Activated T-cell treated with anti-CD3 and anti-CD28 coated beads for 48 hours (primary cell): ENCODE results near the gene OR2S2.
"Not testable (repeated sequence)": the region's sequence is repeated elsewhere in the genome, so short reads cannot be mapped to it uniquely, and the experiment has no call there.

Experiments used
- DNase-seq: peaks from one replicate; pipeline ENCODE4 v3.0.0-alpha.2; 2020; ENCODE audit warnings: low read depth

OR2S2 gene

GRCh38 chr9:35962126-35962906 lies 4.4 kb upstream of the OR2S2 start:
- no peak for DNase-seq

DNA sequence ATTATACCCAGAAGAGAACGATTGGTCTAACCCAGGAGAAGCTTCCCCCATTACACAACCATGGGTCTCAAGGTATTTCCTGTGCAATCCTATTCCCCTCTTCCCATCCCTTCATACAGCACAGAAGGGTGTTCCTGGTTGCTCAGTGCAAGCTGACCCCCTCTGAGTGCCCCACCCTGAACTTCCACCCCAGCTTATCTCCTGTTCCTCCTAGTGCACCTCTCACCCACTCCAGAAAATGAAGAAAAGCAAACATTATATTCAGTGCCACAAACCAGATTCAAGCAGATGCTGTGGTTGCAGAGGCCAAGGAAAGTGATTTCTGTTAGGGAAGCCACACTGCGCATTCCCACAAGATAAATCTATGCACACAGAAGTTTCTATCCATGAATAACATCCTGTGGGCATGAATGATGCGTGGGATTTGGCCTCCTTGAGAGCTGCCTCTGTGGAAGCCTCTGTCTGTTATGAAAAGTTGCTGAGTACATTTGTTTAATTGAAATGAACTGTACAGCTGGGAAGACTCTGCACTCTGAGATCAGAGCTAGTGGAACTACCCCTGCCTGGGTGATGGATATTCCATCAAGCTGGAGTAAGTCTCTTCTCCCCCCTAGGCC lies 2.2 kb upstream of the OR2S2 start:
- no peak for DNase-seq

DNA sequence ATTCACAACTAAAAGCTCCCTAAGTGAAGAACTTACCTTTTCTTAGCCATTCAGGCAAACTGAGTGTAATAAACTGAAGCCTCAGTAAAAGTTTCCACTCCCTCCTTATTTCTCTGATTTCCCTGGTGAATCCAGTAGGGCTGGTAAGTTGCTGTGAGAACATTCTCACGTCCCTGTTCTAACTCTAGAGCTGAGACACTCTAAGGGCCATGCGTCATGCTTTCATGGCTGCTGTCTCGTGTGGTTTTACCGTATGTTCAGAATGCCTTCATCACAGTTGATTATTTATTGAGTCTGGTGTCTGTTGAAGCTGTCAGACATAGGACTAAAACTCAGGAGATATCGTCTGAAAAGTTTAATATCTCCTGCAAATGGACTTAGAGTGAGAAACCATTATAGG lies 1.3 kb downstream of the OR2S2 start:
- DNase-seq: no peak

DNA sequence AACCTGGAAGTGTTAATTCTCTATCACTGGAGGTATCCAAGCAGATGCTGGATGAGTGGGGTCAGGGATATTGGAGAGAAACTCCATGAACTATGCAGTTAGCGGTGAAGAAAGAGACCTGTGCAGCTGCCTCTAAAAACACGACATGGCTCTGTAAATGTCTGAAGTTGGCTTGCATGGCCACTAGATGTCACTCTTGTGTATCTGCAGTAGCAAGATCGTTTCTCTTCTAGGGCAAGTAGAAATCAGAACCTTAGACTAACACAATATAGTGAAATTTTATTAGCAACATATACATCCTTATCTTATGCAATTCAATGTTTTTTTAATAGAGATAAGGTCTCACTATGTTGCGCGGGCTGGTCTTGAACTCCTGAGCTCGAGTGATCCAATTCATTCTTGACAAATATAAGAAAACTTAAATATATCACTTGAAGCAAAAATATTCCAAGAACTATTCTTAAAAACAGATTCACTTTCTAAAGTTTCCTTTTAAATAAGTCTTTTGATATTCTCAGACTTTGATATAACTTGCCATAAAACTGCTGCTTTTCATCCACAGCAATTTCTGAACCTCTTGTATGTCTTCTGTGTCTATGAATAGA lies 2.9 kb downstream of the OR2S2 start:
- DNase-seq: no peak

DNA sequence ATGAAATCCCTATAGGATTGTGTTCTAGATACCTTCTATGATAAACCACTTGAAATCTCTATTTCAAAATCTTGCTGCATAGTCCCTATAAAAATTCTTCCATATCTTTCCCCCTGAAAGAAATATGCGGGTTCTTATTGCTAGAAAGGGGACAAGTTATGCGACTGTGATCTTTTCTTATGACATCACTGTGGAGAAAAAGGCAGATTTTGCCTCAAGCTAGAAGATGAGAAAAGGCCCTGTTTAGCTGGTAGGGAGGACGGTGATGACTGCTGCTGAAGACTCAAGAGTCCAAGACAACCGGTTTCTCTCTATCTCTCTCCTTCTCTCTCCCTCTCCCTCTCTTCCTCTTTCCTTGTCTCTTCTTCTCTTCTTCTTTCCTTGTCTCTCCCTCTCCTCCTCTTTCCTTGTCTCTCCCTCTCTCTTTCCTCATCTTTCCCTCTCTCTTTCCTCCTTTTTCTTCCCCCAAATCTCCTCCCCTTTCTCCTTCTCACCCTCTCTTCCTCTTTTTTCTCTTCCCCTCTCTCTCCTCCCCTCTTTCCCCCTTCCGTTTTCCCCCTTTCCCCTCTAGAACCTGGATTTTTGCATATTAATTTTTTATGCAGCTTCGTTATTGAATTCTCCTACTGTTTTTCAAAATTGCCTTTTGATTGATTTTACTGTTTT lies 5.3 kb downstream of the OR2S2 start:
- DNase-seq: no peak

DNA sequence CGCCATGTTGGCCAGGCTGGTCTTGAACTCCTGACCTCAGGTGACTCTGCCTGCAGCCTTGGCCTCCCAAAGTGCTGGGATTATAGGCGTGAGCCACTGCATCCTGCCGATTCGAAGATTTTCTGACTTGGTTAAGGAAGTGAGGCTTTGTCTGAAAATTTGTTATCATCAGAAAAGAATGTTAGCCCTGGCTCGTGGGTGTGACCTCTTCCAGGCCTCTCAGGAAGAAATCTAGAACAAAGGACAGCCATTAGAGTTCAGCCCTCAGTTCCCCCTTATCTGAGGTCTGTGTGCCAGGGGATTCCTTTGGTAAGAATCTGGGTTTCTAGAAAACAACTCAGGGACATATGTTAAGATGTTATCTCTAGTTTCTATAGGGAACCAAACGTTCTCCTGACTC lies 6.2 kb downstream of the OR2S2 start:
- DNase-seq: no peak

DNA sequence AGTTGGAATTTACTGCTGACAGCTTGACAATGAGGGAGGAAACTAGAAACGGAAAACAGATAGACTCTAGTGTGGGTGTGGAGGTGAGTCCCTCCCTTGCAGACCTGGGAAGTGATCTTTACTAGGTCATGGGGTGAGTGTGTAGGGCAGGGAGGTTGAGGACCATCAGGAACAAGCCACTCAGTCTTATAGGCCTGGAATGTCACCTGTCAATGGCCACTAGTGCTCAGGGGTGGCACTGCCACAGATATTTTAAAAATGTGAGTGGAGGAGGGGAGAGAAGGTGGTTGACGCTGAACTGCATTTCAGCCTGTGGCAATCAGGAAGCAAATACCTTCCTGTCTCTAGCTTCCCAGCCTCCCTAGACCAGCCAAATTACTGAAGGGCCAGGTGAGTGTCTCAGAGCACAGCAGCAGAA lies 9.0 kb downstream of the OR2S2 start:
- DNase-seq: no peak

DNA sequence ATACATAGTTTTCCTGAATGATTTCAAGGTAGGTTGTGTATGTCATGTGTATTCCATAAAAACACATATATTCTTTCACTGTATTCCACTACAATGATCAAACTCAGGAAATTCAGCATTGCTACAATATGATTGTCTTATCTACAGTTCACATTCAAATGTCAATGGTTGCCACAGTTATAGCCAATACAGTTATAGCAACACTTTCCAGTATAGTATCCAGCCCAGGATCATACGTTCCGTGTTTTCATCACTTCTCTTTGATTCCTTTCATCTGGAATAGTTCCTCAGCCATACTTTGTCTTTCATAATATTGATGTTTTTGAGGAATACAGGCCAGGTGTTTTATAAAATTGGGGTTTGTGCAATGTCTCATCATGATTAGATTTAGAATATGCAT lies 9.5 kb downstream of the OR2S2 start:
- DNase-seq: no peak

- peak; percentile 56 for DNase-seq
Observed at GRCh38 chr9:35945341-35946018, 12.5 kb downstream of the OR2S2 start.

DNA sequence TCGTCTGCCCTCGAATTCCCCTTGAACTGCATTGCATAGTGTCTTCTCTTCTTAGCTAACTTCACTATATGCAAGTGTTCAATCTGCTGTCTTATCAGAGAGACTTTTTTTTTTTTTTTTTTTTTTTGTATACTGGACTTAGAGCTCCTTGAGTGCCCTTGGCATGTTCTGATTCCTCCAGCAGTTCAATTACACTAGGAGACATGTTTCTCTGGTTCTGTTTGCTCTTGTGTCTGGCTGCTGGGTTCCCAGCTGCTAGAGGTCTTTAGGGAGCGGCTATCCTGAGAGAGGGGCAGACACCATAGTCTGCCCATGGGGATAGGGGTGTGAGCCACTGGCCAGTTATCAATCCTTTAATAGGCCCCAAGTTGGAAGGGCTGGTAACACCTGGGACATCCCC lies 13.1 kb downstream of the OR2S2 start:
- DNase-seq: no peak

DNA sequence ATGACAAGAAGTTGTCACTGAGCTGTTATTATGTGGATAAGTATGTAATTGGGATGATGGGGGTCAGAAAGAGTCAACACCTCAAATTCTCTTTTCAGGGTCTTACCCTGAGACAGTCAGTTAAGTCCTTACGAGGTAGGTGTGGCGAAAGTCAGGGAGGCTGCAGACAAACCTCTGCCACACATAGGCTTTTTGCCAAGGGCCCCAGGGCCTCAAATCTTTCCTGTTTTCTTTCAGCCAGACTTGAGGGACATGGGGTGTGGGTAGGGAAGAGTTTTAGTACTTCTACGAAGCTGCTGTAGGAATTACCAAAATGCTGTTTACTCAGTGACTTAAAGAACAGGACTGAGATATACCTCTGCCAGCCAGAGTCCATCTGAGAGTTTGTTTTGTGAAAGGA lies 13.8 kb downstream of the OR2S2 start:
- DNase-seq: no peak

DNA sequence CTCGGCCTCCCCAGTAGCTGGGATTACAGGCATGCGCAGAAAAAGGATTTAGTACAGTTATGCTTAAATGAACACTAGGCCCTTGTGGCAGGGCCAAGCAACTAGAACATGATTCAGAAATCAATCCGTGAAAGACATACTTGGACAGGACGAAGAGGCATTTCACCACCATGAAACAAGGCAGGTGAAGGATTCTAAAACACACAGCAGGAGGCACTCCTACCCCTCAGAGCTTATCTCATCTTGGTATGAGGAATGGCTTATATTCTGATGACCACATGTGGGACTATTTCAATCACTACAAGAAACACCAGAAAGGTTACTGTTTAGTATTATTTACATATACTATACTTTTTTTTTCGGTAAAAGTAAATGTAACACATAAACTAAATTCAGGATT lies 15.7 kb downstream of the OR2S2 start:
- no peak for DNase-seq

DNA sequence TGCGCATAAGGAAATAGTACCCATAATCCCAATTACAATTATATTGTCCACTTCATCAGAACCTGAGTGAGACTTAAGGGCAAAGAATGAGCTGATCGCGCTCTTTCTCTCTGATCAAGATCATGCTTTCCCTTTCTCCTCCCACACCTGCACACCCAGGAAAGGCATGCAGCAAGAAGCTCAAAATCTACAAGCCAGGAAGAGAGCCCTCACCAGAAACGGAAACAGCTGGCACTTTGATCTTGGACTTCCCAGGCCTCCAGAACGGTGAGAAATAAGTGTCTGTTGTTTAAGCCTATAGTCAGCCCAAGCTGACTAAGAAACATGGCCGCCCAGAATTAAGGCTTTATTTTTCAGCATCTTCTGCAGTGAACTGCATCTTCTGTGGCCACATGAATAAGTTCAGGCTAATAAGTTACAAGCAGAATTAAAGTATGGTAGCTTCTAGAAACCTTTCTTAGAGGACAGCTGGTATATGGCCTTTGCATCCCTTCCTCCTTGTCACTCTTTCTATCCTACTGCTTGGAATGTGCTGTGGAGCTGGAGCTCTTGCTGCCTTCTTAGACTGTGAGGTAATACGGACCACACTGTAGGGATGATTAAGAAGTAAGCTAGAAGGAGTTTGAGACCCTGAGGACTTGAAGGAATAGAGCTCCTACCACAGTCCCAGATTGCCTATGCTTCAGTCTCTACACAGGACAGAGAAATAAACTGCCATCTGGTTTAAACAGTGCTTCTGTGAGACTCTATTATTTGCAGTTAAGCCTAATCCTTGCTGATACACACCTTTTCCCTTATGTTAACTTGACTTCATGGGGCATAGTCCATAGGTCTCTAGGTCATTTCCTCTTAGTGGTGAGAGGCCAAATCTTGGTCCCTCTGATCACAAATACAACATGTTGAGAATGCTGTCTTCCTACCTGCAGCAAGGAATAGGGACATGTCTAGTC lies 17.2 kb downstream of the OR2S2 start:
- no peak for DNase-seq

DNA sequence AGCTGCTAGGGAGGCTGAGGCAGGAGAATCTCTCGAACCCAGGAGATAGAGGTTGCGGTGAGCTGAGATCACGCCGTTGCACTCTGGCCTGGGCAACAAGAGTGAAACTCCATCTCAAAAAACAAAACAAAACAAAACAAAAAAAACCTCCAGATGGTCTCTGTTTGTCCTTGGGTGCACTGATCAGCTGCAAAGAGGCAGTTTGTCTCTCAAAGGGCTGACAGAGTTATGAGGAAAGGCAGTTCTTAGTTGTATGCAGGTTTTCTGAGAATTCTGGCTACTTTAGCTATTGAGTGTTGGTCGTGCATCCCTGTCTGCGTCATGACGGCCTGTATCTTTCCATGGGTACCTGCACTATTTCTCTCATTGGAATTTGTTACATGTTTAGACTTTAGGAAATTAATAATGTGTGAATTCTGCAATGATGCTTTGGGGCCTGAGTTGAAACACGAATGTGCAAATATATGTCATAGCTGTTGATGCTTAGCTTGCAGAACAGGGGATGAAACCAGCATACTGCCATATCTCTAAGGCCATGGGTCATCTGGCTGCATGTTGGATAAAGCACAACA lies 18.2 kb downstream of the OR2S2 start:
- no peak for DNase-seq

GRCh38 chr9:35938474-35939356 lies 19.2 kb downstream of the OR2S2 start:
- DNase-seq: no peak

DNA sequence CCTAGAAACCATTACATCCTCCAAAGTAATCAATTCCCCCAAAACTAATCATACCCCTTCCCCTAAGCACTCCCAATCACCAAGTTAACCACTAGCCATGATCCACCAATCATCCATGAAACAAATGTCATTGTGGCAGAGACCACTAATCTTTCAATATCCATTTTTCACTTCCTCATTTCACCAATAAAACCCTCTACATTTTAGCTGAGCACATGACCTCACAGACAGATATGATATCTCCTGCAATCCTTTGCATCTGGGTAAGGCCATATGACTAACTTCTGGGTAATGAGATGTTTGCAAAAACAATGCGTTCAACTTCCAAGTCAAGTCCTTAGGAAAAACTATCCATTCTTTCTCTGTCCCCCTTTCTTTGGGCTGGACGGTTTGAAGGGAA lies 20.7 kb downstream of the OR2S2 start:
- DNase-seq: no peak

- no peak for DNase-seq
Observed at GRCh38 chr9:35935755-35936509, 22.0 kb downstream of the OR2S2 start.

GRCh38 chr9:35935261-35935660 lies 22.7 kb downstream of the OR2S2 start:
- DNase-seq: no peak

DNA sequence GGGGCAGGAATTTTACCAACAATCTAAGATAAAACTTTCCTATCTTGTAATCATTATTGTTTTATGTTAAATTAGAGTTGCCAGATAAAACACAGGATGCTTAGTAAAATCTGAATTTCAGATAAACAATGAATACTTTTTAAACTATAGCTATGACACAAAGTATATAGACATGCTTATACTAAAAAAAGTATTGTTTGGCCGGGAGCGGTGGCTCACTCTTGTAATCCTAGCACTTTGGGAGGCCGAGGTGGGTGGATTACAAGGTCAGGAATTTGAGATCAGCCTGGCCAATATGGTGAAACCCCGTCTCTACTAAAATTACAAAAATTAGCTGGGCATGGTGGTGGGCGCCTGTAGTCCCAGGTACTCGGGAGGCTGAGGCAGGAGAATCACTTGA lies 23.9 kb downstream of the OR2S2 start:
- not testable (repeated sequence) for DNase-seq
